ENCODE measurements around the gene PAFAH2. TPM values are rescaled to one million over a fixed set of nuclear protein-coding genes. Genes with fewer than 3 reads are reported as not detected.

The PAFAH2 gene
- total RNA-seq, 1 experiment from 2014 or later, result 13.0 TPM

- ChIA-PET CTCF (no interaction called here), RAD21 (ENCODE audit: low non-redundant PET in 1 of 2, low total read pairs in 2 of 2, uncharacterized antibody in 2 of 2, unreplicated experiment in 2 of 2) (no interaction called here), POLR2A (no interaction called here)
- Histone ChIP-seq H3K9me3 (ENCODE audit: control insufficient read depth in 1 of 2, insufficient read depth in 1 of 2, low read depth in 1 of 2, low read length in 2 of 2) (no peaks in the 10 kb centered on the region), H2AFZ (ENCODE audit: low read depth, low read length, poor library complexity, severe bottlenecking) (no peak overlapping the region), H3K4me3 (replicated peaks in 1 of 2; ENCODE audit: low read depth in 1 of 2, low read length in 2 of 2) (no peak overlapping the region), H3K27ac (ENCODE audit: low read depth, low read length) (no peak overlapping the region), H3K9ac (ENCODE audit: low read length) (no peak overlapping the region), H3K27me3 (ENCODE audit: insufficient read depth, low read length) (no peaks in the 10 kb centered on the region), H3K9me2 (ENCODE audit: insufficient read depth) (no peaks in the 10 kb centered on the region), H3K79me2 (ENCODE audit: insufficient read depth, low read length) (no peaks in the 10 kb centered on the region), H3K4me2 (ENCODE audit: low read length) (no peak overlapping the region), H3K4me1 (ENCODE audit: control insufficient read depth in 1 of 2, insufficient read depth in 2 of 2, low read length in 2 of 2) (no peaks in the 10 kb centered on the region), H4K20me1 (ENCODE audit: insufficient read depth) (no peaks in the 10 kb centered on the region), H3K36me3 (ENCODE audit: control insufficient read depth in 1 of 2, insufficient read depth in 2 of 2, low read length in 2 of 2) (no peaks in the 10 kb centered on the region)
- TF ChIP-seq ZBTB33 (IDR thresholded peaks at IDR 0.05; ENCODE audit: extremely low read depth, insufficient replicate concordance, low read length), result no peak
- no peak for TF ChIP-seq FOSL1 (IDR thresholded peaks at IDR 0.05; ENCODE audit: low read depth)
- no peak for TF ChIP-seq SIN3A (IDR thresholded peaks at IDR 0.05; ENCODE audit: low read depth)
- no peak for TF ChIP-seq EZH2phosphoT487 (IDR thresholded peaks at IDR 0.05; ENCODE audit: borderline replicate concordance)
- no peak for TF ChIP-seq CEBPB (IDR thresholded peaks at IDR 0.05; ENCODE audit: low read depth)
- no peak for TF ChIP-seq JUND (IDR thresholded peaks at IDR 0.05)
- no peak for TF ChIP-seq POLR2AphosphoS5 (IDR thresholded peaks at IDR 0.05; ENCODE audit: low read depth, low read length)
- no peak for TF ChIP-seq SRF (IDR thresholded peaks at IDR 0.05; ENCODE audit: low read depth)
- no peak for TF ChIP-seq ATF3 (IDR thresholded peaks at IDR 0.05)
- no peak for TF ChIP-seq POLR2A (IDR thresholded peaks at IDR 0.05; ENCODE audit: borderline replicate concordance, extremely low read depth, insufficient read depth, insufficient read length)
- no peak for TF ChIP-seq ELF1 (IDR thresholded peaks at IDR 0.05; ENCODE audit: borderline replicate concordance, low read depth)
- ATAC-seq, result no peak
- no peak for DNase-seq (ENCODE audit: low read depth, low spot score)
- intact Hi-C loops (cut with micrococcal nuclease), result no loop called here
- BruUV-seq (replicated peaks), result no TSS peak
These were observed 70.9 kb downstream of the PAFAH2 start for GRCh38 chr1:25926731-25927496.
